HG02798 (cell line): ENCODE data around the gene GJA3.
A peak's percentile ranks its signal among the peaks of the same experiment; 100 is the strongest.

Source experiments
- ATAC-seq: cut with Tn5 transposase; IDR thresholded peaks from one replicate; pipeline ENCODE4 v1.9.1; 2021; ENCODE audit warnings: mild to moderate bottlenecking; ENCODE audit not compliant: unreplicated experiment, poor library complexity

GJA3 gene

DNA sequence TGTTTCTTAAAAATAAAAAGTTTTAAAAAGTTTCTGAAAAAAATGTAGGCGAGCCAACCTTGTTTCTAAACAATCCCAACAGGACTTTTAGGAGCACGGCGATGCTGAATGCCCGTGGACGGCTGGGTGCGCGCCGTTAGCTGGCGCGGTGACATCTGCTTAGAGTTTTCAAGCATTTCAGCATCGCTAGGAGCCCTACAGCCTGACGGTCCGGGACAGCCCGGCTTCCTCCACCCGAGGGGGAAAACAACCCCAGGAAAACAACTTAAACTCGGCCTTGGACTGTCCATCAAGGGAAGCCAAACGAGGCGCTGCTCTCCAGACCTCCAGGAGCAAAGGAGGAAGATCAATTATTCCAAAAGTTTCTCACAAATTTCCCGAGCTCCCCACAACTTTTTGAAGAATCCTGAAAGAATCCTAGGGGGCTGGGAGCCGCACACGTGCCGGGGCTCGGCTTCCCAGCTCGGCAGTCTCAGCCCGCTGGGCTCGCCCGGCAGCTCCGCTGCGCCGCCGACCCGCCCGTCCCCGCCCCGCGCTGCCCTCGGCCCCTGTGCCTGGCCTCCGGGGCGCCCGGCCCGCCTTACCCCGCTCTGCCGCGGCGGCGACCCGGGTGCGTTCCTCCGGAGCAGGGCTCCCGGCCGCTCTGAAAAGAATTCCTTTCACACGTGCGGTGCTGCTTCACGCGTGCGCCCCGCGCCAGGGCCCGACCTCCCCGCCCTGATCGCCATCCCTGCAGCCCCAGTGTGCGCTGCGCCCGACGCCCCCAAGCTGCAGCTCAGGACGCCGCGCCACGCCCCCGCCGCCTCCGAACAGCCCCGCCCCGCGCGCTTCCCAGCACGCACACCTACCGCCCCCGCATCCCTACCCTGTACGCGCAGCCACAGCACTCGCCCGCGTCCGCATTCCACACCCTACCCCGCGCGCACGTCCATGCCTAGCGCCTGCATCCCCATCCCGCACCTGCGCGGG is at the start of gene GJA3:
TSS of gene GJA3 (minus strand) at position 747 of the 969 bp plus-strand sequence. CDS start 17,764 bp downstream, outside the sequence.
- peak; percentile 58 for ATAC-seq

DNA sequence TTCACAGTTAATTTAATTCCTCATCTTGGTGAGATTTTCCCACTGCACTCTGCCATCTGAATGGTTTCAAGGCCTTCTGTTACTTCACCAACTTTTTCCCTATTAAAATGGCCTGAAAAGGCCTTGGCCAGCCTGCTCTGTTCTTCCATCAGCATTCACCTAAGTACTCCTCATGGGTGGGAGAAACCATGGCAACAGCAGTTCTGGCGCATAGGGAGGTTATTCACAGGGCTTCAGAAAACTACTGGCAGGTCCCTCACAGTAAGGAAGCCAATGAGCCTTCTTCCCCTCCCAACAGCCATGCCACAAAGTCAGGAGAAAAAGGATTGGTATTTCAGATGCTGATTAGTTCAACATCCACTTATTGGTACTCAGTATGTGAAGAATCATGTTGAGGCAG is 49.1 kb upstream of the GJA3 start:
- no peak for ATAC-seq

DNA sequence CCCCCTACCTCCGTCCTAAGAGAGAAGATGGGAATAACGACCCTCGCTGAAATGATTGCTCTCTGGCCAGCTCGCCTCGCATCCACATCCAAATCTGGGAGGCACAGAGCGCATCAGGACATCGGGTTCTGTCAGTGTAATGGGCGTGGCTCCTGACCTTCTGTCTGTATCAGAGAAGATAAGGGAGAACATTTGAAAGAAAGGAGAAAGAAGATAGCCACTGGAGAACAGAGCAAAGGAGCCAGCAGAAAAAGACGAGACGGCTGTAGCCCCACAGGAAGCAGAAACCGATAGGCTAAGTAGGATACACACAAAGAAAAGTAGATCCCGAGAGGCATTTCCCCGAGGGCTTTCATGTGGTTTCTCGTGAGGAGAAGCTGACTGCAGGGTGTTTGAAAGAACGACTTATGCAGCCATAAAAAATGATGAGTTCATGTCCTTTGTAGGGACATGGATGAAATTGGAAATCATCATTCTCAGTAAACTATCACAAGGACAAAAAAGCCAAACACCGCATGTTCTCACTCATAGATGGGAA is 45.9 kb upstream of the GJA3 start:
- no peak for ATAC-seq

DNA sequence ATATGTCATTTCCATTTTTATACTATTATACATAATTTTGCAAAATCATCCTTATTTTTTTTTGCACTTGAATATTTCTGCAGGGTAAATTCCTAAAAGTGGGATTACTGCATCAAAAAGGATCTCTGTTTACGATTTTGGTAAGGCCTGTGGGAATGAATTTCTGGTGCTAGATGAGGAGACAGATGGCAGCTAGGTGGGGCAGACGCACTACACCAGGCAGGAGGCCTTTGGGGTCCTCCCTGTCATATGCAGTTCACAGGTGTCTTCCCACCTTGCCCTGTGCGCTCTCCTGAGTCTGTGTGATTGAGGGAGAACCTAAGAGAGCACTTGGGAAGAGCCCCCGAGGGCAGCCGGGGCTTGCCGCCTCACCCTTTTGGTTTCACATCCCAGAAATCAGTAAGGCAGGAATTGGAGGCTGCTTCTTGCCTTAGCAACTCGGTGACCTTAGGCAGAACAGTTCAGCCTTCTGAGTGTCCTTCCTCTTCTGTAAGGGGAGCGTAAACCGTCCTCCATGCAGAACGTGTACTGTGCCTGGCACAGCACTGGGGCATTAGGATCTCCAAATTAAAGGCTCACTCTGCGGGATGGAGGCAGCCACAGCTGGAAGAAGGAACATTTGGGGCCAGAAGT is 45.3 kb upstream of the GJA3 start:
- no peak for ATAC-seq

DNA sequence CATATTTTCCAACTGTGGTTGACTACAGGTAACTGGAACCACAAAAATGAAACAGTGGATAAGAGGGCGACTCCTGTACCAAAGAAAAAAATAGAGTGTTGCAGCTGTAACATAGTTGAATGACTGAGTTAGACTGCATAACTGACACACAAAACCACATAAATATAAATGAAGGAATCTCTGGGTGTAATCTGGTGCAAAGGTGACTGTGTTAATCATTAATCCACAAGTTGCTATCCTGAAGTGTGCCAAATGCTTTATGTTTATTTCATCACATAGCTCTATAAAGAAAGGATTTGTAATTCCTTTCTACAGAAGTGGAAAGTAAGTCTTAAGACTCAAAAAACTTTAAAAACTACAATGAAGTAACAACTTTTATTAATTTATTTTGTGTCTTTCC is 37.9 kb upstream of the GJA3 start:
- ATAC-seq, result no peak

DNA sequence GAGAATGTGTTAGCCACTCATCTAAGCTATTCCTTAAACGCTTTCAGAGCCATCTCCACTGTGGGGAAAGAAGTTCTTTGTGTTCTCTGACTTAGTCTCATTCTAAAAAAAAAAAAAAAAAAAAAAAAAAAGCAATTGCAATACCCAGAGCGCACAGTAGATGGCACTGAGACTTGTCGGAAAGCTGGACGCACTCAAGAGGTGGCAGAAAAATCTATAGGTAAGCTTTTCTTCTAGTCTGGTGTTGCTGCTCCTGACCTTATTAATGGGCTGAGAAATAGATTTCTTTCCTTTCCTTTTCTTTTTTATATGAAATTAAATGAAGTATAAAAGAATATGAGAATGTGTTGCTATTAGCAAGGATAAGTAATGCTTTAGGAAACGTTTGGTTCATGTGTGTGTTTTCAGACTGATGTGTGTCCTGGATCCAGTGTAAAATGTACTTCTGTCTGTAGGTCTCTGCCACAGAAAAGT is 36.5 kb upstream of the GJA3 start:
- peak; percentile 54 for ATAC-seq

DNA sequence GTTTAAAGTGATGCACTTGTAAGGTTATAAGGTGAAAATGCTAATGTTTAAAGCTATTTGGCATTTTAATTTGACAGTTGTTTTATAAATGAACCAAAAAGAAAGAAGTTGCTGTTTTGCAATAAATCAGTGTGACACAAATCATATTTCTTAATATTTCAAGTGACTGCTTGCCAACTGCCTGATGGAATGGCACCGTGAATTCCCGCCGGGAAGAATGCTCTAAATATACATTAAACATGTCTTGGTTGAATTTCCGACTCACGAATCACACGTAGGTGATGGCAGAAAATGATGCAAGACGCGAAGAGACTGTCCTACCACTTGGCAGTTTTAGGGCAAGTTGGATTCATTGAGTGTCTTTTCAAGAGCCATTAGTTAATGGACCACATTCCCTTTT is 34.9 kb upstream of the GJA3 start:
- no peak for ATAC-seq

DNA sequence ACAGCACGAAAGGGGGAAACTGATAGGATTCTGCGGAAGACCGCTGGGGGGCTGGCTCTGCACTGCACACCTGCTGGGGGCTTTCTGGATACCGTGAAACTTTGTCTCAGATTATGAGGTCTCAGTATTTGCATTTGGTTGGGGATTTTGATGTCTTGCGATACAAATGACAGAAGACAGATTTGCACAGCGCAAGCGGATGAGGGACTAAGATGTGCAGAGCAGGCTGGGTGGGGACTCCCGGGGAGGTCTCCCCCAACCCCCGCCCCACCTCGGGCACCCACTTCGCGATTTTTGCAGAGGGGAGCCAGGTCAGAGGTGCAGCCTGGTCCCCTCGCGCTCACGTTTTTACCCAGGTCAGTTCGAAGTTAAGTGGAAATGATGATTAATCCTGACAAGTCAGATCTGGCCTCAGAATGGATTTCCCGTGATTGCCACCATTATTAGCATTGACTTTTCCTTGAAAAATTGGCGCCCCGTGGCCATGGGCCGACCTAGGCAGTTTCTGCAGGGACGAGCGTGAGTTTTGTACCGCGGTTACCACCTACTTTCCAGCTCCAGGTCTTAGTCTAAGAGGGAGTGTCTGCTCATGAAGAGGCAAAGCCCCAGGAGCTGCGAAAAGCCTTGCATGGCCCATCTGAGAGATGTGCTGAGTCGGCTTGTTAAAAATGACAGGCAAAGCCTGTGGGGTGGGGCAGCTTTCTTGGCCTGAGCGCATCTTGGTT is 33.2 kb upstream of the GJA3 start:
- no peak for ATAC-seq

DNA sequence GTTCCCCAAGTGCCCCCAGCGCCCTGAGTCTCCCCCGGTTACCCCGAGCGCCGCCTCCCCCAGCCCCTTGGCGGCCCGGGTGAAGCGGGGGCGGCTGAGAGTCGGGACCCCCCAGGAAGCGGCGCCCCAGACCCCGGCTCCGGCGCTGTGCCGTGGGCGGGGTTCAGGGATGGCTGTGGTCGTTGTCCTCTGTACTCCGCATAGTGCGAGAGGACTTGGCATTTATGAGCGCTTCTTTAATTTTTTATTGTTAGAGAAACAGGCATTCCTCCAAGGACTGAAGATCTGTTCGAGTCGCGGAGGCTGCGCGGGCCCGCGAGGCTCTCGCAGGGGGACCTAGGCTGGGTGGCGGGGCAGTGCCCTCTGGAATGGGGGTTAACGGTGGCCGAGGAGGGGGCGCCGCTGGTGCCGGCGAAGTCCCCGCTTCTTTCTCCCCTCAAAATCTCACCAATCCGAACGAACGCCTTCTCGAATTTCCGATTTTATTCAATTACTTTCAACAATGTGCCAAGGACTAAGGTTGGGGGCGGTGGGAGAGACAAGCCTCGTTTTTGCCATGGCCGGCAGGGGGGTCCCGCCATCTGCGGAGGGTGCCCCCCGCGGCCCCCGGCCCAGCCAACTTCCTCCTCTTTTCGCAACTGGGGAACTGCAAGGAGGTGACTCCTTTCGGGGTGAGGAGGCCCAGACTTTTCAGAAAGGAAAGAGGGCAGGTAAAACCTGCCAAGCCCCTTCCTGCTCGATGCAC is 32.5 kb upstream of the GJA3 start:
- no peak for ATAC-seq

DNA sequence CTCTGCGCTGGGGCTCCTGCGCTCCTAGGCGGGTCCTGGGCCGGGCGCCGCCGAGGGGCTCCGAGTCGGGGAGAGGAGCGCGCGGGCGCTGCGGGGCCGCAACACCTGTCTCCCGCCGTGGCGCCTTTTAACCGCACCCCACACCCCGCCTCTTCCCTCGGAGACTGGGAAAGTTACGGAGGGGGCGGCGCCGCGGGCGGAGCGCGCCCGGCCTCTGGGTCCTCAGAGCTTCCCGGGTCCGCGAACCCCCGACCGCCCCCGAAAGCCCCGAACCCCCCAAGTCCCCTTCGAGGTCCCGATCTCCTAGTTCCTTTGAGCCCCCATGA is 31.9 kb upstream of the GJA3 start, which contains the start of gene GJB2:
TSS of gene GJB2 (minus strand) at position 103 of the 326 bp plus-strand sequence. CDS start 3,357 bp downstream, outside the sequence.
- no peak for ATAC-seq

DNA sequence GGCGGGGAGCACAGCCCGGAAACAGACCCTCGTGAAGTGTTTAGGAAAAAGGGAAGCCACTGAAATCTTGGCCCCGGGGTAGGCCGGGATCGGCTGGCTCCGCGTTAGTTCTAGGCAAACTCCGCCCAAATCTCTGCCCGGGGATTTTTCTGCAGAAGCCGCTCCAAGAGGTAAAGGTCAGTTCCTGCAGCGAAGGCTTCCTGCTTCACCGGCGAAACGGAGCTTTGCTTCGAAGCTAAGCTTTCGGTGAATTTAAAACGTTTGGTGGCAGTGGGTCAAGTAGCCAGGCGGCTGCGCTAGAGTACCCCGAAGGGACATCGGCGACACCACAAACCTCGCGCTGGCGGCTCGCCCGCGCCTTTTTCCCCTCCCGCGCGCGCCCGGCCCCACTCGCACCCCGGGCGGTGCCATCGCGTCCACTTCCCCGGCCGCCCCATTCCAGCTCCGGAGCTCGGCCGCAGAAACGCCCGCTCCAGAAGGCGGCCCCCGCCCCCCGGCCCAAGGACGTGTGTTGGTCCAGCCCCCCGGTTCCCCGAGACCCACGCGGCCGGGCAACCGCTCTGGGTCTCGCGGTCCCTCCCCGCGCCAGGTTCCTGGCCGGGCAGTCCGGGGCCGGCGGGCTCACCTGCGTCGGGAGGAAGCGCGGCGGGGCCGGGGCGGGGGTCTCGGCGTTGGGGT is 31.4 kb upstream of the GJA3 start:
- ATAC-seq, result no peak

DNA sequence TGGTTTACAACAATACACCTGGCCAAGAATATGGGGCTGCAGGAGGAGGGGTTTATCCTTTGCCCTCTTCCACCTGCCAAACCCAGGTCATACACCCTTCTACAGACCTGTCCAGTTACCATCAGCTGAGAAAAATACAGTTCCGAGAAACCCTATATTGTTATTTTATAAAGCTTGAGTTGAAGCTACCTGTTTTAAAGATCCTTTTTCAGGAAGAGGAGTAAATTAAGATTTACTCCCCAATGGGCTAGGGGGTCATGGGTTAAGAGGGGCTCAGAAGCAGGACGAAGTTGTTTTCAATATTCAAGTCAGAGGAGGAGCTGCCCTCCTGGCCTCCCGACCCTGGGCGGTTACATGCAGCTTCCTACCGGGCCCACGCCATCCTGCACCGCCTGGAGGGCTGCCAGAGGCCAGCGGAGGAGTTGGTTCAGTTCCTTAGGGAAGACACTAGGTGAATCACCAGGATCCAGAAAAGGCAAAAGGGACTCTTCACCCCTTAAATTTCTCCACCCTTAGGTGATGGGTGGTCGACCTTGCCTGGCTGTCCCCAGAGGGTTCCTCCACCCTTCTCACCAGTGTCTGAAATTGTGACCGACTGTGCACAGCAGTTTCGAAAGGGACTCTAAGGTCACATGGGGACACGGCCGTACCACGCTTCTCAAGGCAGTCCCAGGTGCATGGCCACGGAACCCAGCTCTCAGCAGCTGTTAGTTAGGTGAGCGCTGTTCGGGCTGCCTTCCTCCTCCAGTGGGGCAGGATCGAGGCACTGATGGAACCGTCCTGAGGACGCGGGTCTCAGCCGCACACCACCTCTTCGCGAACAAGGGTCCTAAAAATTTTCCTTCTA is 30.7 kb upstream of the GJA3 start:
- peak; percentile 37 for ATAC-seq

DNA sequence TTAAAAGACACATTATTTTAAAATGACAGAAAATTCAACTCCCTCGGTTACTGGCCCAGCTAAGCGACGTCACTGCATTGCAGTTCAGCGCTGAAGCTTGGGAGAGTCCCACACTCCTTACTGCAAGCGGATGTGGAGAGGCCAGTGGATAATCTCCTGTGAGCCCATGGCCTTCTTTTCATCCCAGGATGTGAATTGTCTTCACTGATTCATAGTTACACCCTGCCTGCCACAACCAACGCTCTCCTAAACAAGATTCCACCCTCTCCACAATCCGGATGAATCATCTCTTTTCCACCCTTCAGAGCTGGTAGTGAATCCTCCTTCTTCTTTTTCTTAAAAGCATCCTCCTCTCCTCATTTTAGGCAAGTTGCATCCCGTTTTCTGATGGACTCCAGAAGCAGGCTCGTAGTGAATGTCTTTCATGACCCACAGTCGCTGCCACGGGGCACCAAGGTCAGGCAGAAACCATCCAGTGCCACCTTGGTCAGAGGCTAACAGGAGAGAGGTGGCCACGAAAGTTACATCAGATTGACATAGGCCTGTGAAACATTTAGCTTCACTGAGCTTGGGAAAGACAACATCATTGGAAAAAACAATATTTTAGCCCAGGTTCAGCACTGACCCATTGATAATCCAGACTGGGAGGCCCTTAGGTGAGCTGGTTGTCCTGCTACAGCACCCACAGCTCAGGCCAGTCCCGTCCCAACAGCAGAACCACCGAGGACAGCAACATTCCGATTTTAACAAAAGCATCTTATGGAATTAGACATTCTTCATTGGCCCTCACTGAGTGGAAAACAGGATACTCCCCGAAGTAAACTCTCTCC is 29.8 kb upstream of the GJA3 start:
- no peak for ATAC-seq

DNA sequence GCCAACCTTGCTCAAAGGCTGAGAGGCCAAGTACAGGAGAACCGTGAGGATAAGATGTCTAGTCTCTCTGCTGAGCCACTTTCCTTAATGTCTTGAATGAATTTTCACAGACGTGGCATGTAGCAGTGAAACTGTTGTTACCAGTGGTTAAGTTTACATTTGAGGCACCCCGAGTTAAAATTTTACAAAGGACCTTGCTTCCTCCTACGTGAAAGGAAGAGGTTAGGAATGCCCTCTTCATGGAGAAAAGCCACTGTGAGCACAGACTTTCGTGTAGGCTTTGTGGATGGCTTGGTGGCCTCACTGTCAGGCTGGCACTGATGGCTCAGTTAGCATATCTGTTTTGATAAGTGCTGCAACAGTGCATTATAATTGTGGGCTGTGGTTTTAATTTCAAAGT is 29.2 kb upstream of the GJA3 start:
- ATAC-seq, result no peak

DNA sequence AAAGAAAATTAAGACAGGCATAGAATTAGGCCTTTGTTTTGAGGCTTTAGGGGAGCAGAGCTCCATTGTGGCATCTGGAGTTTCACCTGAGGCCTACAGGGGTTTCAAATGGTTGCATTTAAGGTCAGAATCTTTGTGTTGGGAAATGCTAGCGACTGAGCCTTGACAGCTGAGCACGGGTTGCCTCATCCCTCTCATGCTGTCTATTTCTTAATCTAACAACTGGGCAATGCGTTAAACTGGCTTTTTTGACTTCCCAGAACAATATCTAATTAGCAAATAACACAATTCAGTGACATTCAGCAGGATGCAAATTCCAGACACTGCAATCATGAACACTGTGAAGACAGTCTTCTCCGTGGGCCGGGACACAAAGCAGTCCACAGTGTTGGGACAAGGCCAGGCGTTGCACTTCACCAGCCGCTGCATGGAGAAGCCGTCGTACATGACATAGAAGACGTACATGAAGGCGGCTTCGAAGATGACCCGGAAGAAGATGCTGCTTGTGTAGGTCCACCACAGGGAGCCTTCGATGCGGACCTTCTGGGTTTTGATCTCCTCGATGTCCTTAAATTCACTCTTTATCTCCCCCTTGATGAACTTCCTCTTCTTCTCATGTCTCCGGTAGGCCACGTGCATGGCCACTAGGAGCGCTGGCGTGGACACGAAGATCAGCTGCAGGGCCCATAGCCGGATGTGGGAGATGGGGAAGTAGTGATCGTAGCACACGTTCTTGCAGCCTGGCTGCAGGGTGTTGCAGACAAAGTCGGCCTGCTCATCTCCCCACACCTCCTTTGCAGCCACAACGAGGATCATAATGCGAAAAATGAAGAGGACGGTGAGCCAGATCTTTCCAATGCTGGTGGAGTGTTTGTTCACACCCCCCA is 28.1 kb upstream of the GJA3 start:
- no peak for ATAC-seq

DNA sequence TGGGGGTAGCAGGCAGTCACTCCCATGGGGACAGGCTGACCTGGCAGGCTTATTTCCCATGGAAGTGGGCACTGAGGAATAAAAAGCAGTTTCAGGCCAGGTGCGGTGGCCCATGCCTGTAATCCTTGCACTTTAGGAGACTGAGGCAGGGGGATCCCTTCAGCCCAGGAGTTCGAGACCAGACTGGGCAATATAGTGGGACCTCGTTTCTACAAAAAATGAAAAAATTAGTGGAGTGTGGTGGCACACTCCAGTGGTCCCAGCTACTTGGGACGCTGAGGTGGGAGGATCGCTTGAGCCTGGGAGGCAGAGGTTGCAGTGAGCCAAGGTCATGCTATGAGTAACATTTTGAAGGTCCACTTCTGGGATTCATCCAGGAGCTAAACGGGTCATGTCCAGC is 25.9 kb upstream of the GJA3 start:
- no peak for ATAC-seq
